ENCODE measurements around the gene PPP2R5C. TPM values are rescaled to one million over a fixed set of nuclear protein-coding genes. Genes with fewer than 3 reads are reported as not detected.

Gene PPP2R5C
- total and polyA plus RNA-seq, 2 of the 8 experiments (the other 6 are each of a cell fraction or from before 2014, with no cell fraction given): 49.6 to 95.9 TPM

DNA sequence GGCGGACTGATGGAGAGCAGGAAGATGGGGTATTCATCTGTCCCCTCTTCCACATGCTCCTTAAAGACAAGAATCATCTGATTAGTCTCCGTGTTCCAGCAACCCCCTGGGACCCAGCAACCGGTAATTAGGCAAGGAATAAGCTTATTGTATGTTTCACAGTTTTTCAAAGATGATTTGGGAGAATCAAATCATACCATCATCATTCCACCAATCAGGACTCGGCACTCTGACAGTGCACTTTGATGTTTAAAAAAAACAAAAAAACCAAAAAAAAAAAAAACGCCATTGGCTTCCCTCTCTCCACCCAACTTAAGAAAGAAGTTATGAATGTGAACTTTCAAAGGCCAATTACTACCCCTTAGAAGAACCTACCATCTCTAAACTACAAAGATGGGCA is 201.5 kb downstream of the PPP2R5C start:
- H4K91ac ChIP-seq (replicated peaks; ENCODE audit: insufficient read length, low read length): no peak overlapping the region
- H3K4me2 ChIP-seq (ENCODE audit: insufficient read depth in 1 of 2, low read depth in 2 of 2, low read length in 2 of 2): no peak overlapping the region; a peak in 1 of 4 replicates
- no peak overlapping the region for H2BK120ac ChIP-seq (replicated peaks; ENCODE audit: low read depth, low read length)
- peaks cover 0 to 3% (median under 1%) of the 10 kb centered on the region in 4 experiments; a peak in 2 of 7 replicates for H3K4me1 ChIP-seq (replicated peaks in 1 of 4; ENCODE audit: control insufficient read depth in 3 of 4, insufficient read depth in 4 of 4, low read length in 3 of 4)
- no peak overlapping the region for H2BK5ac ChIP-seq (ENCODE audit: low read depth, low read length)
- CTCF ChIA-PET (ENCODE audit: partially characterized antibody): interaction anchor here (0.7 to 3.7 kb wide), 4 partner anchors 9 to 192 kb away, joined by 3 to 23 read pairs (median 10); no protein-coding TSS in a partner anchor
- no peak for FAIRE-seq
- H2AFZ ChIP-seq (ENCODE audit: low read length): no peak overlapping the region
- no peak overlapping the region for H3K56ac ChIP-seq (replicated peaks; ENCODE audit: insufficient read length, low read depth, low read length)
- H3K23me2 ChIP-seq (ENCODE audit: low read depth, low read length): peaks cover 6% of the 10 kb centered on the region
- H3K14ac ChIP-seq (ENCODE audit: insufficient read length): no peak overlapping the region
- POLR2A ChIA-PET (ENCODE audit: partially characterized antibody): interaction anchor here (1.4 to 1.7 kb wide), 4 partner anchors 12 to 252 kb away, joined by 3 to 7 read pairs (median 4); no protein-coding TSS in a partner anchor
- H3K27ac ChIP-seq (ENCODE audit: low read depth, low read length): no peak overlapping the region
- H2BK15ac ChIP-seq (ENCODE audit: low read length): no peak overlapping the region
- no peak overlapping the region for H2AK5ac ChIP-seq (ENCODE audit: low read depth, low read length)
- H3K4me3 ChIP-seq (ENCODE audit: extremely low read depth in 1 of 4, insufficient read depth in 2 of 4, low read depth in 3 of 4, low read length in 4 of 4): no peak overlapping the region
- H2BK12ac ChIP-seq (ENCODE audit: low read depth, low read length): no peak overlapping the region
- H3K36me3 ChIP-seq (ENCODE audit: control insufficient read depth in 2 of 4, insufficient read depth in 4 of 4, low read length in 3 of 4): no peaks in the 10 kb centered on the region
- no peak overlapping the region for H4K5ac ChIP-seq (ENCODE audit: insufficient read length, low read depth, low read length)
- H2BK20ac ChIP-seq (ENCODE audit: low read length): no peak overlapping the region
- 83% methylated on average over 5 of the region's 5 CpGs; no CpG with 5 or more reads in 1 of the 2 experiments for WGBS, 2 experiments (ENCODE audit: extremely low coverage in 1 of 2, insufficient coverage in 1 of 2, insufficient read length in 1 of 2, insufficient replicate concordance in 2 of 2, low coverage in 1 of 2, low lambda C conversion rate in 2 of 2, missing lambda C conversion rate in 1 of 2)
- H3K27me3 ChIP-seq (replicated peaks in 1 of 4; ENCODE audit: control insufficient read depth in 3 of 4, extremely low read depth in 1 of 4, insufficient read depth in 3 of 4, low read length in 3 of 4): peaks cover 4 to 26% (median 14%) of the 10 kb centered on the region in 4 experiments
- H3K79me1 ChIP-seq (ENCODE audit: low read depth, low read length): peaks cover 2% of the 10 kb centered on the region; the same call in 1 of the 2 replicates
- H4K20me1 ChIP-seq (replicated peaks in 1 of 2; ENCODE audit: control insufficient read depth in 1 of 2, insufficient read depth in 2 of 2, low read length in 2 of 2): peaks cover 1% of the 10 kb centered on the region in 2 experiments
- H3K79me2 ChIP-seq (ENCODE audit: control insufficient read depth in 1 of 2, insufficient read depth in 2 of 2, low read length in 2 of 2): peaks cover 18 to 33% of the 10 kb centered on the region in 2 experiments
- no peak for DNase-seq (ENCODE audit: low read depth in 1 of 2, low spot score in 2 of 2)
- TF ChIP-seq, protein P1, sequence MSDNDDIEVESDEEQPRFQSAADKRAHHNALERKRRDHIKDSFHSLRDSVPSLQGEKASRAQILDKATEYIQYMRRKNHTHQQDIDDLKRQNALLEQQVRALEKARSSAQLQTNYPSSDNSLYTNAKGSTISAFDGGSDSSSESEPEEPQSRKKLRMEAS (IDR thresholded peaks at IDR 0.05): no peak
- TF ChIP-seq NANOG (IDR thresholded peaks at IDR 0.05; ENCODE audit: insufficient read depth, low read depth, low read length, poor library complexity, severe bottlenecking) (no peak), SIN3A (conservative IDR thresholded peaks at IDR 0.05 in 1 of 2, IDR thresholded peaks at IDR 0.05 in 1 of 2; ENCODE audit: low read depth in 1 of 2, low read length in 2 of 2) (no peak), SIX5 (IDR thresholded peaks at IDR 0.05; ENCODE audit: low read depth, low read length) (no peak), ASH2L (IDR thresholded peaks at IDR 0.05; ENCODE audit: low read length) (no peak)
- TF ChIP-seq, protein P2, sequence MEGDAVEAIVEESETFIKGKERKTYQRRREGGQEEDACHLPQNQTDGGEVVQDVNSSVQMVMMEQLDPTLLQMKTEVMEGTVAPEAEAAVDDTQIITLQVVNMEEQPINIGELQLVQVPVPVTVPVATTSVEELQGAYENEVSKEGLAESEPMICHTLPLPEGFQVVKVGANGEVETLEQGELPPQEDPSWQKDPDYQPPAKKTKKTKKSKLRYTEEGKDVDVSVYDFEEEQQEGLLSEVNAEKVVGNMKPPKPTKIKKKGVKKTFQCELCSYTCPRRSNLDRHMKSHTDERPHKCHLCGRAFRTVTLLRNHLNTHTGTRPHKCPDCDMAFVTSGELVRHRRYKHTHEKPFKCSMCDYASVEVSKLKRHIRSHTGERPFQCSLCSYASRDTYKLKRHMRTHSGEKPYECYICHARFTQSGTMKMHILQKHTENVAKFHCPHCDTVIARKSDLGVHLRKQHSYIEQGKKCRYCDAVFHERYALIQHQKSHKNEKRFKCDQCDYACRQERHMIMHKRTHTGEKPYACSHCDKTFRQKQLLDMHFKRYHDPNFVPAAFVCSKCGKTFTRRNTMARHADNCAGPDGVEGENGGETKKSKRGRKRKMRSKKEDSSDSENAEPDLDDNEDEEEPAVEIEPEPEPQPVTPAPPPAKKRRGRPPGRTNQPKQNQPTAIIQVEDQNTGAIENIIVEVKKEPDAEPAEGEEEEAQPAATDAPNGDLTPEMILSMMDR (IDR thresholded peaks at IDR 0.05; ENCODE audit: control extremely low read depth in 1 of 3, insufficient read depth in 1 of 3, low read depth in 1 of 3, low read length in 3 of 3): no peak
- H3K23ac ChIP-seq (ENCODE audit: insufficient read length): no peak overlapping the region
- no peak overlapping the region for H3K18ac ChIP-seq (ENCODE audit: extremely low read depth, low read length)
- H3K9me3 ChIP-seq (ENCODE audit: insufficient read depth in 2 of 2, low read depth in 1 of 2, low read length in 1 of 2): no peaks in the 10 kb centered on the region
- no peak overlapping the region for H3K9ac ChIP-seq (replicated peaks in 1 of 4; ENCODE audit: extremely low read depth in 1 of 4, low read depth in 3 of 4, low read length in 3 of 4)
- H4K8ac ChIP-seq (ENCODE audit: extremely low read depth, insufficient read depth, low read length): no peak overlapping the region
- no peak overlapping the region for H3K4ac ChIP-seq (replicated peaks; ENCODE audit: insufficient read length, low read depth, low read length)
